Activated CD4-positive, CD25-positive, alpha-beta regulatory T cell (primary cell): Measurements from ENCODE around the gene HAPLN2.

Experiments
- DNase-seq, 4 experiments: peaks; one replicate each; lab custom pipeline; 2025; lab: John Stamatoyannopoulos, UW

HAPLN2 gene

DNA sequence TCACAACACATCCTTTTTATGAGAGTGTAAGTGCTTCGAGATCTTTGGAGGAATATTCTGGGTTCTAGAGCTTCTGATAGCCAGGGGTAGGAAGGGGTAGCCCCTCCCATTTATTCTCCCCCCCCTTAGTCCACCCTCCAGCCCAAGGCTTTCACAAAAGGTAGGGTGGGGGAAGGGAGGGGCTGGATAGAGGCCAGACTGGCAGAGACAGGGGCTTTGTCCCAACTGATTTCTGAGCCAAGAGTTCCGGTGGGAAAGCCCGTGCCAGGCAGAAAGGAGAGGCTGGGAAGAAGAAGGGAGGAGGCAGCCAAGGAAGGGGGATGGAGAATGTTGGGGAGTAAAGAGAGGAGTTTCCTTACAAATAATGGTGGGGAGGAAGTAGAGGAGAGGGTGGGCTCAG, 25.8 kb downstream of the HAPLN2 start:
- DNase-seq, result no peak

DNA sequence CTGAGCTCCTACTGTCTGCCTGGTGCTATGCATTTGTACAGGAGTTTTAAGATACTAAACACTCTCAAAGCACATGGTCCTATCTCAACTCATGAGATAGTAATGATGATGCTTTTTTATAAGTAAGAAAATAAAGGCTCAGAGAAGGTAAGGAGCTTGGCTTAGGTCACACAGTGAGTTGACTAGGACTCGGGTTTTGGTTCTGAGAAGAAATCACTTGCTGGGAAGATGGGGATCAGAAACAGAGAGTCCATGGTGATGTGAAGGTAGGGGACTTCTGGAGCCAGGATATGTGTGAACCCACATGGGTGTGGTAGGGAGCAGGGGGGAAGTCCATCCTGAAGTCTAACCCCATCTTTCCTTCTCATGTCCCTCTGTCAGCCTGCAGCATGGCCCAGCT, 26.5 kb downstream of the HAPLN2 start:
- DNase-seq, result no peak

DNA sequence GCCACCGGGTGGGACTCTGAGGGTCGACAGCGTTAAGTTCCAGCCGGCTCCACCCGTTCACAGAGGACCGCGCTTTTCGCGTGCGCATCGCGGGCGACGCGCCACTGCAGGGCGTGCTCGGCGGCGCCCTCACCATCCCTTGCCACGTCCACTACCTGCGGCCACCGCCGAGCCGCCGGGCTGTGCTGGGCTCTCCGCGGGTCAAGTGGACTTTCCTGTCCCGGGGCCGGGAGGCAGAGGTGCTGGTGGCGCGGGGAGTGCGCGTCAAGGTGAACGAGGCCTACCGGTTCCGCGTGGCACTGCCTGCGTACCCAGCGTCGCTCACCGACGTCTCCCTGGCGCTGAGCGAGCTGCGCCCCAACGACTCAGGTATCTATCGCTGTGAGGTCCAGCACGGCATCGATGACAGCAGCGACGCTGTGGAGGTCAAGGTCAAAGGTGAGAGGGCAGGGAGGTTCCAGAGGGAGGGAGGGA, 27.6 kb downstream of the HAPLN2 start:
- DNase-seq, result no peak

DNA sequence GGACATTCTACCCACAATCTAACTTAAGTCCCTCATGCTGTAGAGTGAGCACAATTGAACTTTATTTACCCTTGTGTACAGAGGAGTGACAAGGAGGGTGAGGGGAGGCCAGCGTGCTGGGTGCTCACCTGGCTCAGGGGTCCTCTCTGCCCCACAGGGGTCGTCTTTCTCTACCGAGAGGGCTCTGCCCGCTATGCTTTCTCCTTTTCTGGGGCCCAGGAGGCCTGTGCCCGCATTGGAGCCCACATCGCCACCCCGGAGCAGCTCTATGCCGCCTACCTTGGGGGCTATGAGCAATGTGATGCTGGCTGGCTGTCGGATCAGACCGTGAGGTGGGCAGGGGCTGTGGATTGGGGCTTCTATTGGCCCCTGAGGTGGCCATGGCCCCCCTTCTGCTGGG, 28.1 kb downstream of the HAPLN2 start:
- no peak for DNase-seq

DNA sequence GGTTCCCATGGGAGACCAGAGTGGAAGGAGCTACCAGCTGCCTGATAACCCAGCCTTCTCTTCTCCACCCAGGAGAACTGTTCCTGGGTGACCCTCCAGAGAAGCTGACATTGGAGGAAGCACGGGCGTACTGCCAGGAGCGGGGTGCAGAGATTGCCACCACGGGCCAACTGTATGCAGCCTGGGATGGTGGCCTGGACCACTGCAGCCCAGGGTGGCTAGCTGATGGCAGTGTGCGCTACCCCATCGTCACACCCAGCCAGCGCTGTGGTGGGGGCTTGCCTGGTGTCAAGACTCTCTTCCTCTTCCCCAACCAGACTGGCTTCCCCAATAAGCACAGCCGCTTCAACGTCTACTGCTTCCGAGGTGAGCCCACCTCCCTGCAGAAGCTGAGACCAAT, 29.3 kb downstream of the HAPLN2 start:
- no peak for DNase-seq

DNA sequence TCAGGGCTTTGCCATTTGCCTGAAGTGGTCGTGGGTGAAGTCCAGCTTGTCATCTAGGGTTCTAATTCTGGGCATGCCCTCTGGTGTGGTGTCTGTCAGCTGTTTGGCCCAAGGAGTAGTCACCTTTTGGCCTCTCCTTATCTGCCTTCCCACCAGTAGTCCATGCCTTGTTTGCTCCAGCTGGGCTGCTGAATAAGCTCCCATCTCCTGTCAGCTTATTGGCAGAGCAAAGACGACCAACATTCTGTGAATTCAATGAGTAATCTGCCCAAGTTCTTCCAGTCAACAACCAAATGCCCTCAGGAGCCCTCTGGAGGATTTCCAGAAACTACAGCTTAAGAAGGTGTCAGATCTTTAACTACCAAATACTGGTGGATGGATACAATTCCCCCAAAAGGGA, 29.7 kb downstream of the HAPLN2 start:
- DNase-seq, result no peak

DNA sequence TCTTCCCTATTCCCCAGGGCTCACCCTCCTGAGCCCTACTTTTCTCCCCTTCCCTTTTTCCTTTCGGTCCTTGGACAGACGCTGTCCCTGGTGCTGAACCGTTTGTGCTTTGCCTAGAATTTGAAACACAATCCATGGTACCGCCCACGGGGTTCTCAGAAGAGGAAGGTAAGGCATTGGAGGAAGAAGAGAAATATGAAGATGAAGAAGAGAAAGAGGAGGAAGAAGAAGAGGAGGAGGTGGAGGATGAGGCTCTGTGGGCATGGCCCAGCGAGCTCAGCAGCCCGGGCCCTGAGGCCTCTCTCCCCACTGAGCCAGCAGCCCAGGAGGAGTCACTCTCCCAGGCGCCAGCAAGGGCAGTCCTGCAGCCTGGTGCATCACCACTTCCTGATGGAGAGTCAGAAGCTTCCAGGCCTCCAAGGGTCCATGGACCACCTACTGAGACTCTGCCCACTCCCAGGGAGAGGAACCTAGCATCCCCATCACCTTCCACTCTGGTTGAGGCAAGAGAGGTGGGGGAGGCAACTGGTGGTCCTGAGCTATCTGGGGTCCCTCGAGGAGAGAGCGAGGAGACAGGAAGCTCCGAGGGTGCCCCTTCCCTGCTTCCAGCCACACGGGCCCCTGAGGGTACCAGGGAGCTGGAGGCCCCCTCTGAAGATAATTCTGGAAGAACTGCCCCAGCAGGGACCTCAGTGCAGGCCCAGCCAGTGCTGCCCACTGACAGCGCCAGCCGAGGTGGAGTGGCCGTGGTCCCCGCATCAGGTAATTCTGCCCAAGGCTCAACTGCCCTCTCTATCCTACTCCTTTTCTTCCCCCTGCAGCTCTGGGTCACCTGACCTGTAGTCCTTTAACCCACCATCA, 33.1 kb downstream of the HAPLN2 start:
- no peak for DNase-seq

DNA sequence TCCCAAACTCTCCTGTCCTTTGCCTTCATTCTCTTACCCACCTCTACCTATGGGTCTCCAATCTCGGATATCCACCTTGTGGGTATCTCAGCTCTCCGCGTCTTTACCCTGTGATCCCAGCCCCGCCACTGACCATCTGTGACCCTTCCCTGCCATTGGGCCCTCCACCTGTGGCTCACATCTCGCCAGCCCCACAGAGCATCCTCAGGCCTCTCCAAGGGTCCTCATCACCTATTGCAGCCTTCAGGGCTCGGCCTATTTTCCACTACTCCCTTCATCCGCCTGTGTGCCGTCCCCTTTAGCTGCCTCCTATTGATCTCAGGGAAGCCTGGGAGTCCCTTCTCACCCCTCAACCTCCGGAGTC, 33.8 kb downstream of the HAPLN2 start:
- DNase-seq, result no peak

DNA sequence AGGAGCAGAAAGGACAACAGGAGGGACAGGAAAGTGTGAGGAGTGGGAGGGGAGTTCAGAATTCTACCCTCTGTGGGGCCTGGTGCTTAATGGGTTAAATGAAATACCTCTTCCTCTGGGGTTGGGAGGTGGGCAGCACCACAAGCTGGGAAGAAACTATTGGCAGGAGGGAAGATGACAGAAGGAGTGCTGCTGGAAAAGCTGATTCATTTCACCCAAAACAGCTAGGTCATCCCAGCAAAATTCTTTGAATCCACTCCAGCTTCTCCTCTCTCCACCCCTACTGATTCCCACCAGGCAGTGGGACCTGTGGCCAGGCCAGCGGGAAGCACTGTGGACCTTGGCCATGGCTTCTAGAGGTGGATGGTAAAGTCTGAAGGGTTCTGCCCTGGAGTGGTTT, 35.5 kb downstream of the HAPLN2 start:
- DNase-seq, result no peak

DNA sequence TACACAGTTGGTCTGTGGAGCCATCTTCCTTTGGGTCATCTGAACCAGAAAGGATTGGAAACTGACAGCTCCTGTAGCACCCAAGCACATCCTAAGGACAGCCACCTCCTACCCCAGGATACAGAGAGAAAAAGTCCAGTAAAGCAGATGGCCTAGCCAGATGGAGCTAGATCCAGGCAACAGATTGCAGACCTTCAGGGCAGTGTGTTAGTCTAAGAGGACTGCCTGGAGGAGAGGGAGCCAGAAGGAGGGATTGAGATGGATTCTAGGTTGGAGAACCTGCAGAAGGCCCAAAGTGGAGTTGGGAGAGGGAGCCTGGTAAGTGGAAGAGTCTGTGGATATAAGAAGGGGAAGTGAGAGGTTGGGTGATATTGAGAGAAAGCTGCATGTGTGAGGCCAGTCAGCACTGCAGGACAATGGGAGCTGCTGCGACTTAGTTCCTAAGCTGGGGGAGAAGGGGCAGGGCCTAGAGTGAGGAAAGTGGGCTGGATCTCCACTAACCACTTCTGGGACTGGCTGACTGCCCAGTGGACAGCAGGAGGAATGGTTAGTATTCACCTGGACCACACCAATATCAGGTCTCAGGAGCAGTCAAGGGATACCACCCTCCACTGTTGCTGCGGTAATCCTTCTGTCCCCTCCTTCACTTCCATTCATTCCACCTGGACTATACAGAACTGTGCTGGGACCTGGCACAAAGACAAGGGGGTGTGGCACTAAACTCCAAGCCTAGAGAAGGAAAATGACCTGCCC, 36.1 kb downstream of the HAPLN2 start:
- DNase-seq, result no peak

DNA sequence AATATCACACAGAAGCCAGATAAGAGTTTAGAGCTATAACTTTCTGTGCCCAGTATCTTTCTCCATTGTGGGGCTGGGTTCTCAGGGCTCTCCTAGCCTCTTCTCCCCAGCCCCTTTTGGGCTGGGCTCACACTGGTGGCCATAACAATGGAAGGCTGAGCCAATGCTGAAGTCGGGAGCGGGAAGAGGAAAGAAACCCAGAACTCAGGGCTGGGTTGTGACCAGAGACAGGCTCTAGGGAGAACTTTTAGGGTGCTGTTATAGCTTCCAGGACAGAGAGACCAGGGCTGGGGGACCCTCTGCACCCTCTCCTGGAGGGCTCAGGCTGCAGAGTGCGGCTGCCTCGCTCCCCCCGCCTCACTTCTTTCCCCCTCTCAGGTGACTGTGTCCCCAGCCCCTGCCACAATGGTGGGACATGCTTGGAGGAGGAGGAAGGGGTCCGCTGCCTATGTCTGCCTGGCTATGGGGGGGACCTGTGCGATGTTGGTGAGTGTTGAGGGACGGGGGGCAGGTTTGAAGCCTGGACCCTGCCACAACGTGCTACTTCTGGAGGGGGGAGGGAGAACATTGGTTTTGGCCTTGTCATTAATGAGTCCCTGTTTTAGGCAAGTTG, 36.8 kb downstream of the HAPLN2 start:
- no peak for DNase-seq

DNA sequence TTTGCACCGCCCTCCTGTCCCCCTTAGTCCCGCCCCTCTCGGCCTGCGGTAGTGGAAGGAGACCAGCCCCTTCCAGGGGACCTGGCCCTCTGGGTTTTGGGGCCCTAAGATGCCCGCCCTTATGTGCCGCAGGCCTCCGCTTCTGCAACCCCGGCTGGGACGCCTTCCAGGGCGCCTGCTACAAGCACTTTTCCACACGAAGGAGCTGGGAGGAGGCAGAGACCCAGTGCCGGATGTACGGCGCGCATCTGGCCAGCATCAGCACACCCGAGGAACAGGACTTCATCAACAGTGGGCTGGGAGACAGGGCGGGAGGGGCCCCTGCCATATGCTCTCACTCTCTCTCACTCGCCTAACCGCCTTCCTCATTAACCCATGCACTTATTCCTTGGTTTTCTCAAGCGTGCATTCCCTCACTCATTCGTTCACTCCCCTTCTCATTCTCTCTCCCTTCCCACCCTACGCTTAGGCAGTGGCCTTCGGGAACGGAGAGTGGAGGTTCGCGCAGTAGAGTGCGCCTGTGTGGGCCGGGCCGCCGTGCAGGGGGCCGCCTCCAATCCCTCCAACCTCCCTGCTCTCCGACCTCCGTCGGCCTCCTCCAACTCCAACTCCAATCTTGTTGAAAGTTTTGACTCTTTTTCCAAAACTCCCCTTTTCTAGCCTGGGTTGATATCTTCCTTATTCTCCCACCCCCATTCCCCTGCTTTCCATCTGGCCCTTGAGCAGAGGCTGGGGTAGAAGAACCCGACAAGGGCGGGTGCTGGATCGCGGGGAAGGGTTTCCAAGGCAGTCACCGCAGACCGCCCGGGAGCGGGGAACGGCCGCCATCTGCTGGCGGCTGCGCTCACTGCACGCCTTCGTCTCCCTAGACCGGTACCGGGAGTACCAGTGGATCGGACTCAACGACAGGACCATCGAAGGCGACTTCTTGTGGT, 37.9 kb downstream of the HAPLN2 start:
- DNase-seq, result peak; percentile 37 to 69 (median 57)

DNA sequence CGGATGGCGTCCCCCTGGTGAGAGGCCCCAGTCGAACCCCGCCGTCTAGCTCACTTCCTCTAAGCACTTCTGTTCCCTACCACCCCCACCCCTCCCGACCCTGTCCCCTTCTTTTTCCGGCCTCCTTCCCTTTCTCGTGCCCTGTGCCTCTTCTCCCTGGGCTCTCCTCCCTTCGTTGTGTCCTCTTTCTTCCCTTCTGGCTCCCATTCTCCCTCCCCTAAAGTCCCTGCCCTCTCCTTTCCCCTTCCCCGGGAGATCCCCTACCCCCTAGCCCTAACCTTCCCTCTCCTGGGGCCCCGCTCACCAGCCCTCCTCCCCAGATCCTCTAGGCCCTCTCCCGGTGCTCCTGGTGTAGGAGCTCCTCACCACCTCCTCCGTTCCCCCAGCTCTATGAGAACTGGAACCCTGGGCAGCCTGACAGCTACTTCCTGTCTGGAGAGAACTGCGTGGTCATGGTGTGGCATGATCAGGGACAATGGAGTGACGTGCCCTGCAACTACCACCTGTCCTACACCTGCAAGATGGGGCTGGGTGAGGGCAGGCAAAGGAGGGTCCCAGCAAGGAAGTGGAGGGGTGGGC, 38.6 kb downstream of the HAPLN2 start:
- no peak for DNase-seq

DNA sequence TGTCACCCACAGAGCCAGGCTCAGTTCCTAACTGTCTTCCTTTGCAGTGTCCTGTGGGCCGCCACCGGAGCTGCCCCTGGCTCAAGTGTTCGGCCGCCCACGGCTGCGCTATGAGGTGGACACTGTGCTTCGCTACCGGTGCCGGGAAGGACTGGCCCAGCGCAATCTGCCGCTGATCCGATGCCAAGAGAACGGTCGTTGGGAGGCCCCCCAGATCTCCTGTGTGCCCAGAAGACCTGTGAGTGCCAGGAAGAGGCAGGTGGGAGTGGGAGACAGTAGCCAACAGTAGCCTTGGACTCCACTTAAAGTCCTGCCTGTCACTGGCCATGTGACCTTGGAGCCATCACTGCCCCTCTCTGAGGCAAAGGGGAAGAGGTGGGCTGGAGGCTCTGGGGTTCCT, 39.3 kb downstream of the HAPLN2 start:
- DNase-seq, result no peak

DNA sequence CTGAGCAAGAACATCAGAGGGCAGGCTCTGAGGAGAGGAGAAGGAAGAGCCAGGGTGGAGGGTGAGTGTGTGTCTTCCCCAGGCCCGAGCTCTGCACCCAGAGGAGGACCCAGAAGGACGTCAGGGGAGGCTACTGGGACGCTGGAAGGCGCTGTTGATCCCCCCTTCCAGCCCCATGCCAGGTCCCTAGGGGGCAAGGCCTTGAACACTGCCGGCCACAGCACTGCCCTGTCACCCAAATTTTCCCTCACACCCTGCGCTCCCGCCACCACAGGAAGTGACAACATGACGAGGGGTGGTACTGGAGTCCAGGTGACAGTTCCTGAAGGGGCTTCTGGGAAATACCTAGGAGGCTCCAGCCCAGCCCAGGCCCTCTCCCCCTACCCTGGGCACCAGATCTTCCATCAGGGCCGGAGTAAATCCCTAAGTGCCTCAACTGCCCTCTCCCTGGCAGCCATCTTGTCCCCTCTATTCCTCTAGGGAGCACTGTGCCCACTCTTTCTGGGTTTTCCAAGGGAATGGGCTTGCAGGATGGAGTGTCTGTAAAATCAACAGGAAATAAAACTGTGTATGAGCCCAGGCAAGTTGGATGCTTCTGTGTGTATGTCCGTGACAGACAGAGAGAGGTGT, 39.8 kb downstream of the HAPLN2 start:
- no peak for DNase-seq

DNA sequence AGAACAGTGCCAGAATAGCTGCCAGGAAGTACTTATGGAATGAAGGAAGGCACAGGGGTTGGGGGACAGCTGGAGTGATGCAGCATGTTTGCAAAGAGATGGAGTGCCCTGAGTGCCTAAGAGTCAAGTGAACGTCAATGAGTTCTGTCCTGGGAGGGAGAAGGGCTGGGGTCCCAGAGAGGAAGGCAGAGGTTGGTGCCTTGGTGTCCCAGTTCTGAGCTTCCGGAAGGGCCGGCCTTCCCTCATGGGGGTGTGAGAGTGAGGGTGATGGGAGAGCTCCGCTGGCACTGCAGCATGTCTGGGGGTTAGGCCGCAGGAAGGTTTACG, 40.4 kb downstream of the HAPLN2 start:
- DNase-seq, result no peak

DNA sequence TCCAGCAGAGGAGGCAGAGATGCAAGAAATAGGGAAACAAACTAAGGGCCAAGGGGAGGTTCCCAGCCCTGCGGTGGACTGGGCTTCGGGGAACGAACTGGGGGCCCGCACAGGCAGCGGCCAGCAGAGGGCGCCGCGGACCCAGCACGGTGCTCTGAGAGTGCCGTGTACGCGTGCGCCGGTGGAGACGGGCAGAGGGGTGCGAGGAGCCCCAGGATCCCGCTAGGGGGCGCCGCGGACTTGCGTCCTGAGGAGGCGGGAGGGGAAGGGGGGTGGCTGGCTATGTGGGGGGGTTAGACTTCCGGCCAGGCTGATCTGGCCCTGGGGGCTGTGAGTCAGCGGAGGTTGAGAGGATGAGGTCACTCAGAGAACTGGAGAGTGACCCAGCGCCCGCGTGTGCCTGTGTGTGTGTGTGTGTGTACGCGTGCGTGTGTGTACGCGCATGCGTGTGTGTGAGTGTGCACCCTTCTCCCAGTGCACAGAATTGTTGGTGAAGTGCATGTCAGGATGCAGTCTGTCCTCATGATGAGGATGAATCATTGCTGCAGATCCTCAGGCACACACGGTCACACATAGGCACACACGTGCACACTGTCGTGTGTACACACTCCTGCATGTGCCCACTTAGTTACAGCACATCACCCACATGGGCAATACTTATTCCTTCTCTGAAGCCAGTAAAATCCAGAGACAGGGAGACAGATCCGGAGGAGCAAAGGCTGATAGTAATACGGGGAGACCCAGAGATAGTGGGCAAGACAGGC, 41.0 kb downstream of the HAPLN2 start:
- DNase-seq, result peak; percentile 78 to 92 (median 86)

DNA sequence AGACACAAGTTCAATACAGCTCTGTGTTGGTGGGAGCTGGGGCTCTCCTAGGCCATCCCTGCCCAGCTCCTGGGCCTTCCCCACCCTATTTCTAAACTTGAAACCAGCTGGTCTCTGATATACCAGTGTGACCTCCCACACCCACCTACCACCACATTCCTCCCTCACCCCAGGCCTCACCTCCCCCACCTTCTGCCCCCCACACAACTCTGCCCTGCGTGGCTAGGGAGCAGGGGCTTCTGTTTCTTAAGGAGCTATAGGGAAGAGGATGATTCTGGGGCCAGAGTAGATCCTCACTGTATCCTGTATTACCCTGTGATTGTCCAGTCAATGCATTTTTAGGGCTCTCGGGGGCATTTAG, 41.5 kb downstream of the HAPLN2 start:
- DNase-seq, result no peak

DNA sequence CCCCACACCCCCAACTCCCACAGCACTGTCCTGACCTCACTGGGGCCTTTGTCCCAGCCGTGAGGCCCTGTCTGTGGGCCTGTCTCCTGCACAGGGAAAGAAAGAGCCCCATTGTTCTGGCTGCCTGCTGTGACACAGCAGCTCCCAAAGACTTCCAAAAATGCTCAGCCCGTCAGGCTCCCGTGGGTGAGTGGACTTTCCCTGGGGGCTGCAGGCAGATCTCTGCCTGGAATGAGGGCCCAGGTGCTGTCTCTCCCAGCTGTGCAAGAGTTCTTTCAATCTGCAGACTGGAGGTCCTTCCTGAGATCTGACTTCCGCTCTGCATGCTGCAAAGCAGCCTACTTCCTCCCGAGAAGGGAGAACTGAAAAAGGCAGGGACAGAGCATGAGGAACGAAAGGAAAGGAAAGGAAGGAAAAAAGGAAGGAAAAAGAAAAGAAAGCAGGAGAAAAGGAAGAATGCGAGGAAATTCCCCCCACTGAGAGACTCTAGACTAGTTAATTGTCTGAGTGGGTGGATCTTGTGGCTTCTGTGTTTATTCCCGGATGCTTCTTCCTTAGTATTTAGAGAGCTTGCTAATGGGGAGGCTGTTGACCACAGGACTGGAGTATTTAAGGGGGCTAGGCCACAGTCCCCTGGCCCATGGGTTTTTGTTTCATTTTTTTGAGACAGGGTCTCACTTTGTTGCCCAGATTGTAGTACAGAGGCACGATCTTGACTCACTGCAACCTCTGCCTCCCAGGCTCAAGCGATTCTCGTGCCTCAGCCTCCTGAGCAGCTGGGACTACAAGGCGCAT, 43.0 kb downstream of the HAPLN2 start:
- no peak for DNase-seq

DNA sequence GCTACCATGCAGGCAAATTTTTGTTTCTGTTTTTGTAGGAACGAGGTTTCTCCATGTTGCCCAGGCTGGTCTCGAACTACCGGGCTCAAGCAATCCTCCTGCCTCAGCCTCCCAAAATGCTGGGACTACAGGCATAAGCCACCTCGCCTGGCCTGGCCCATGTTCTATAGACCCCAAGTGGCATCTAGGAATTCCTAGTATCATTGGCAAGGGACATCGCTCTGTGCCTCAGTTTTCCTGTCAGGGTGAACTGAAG, 43.5 kb downstream of the HAPLN2 start:
- DNase-seq, result no peak
